GM19324 (cell line): Measurements from ENCODE around the gene GPAT2.
A peak's percentile ranks its signal among the peaks of the same experiment; 100 is the strongest.
"Not testable (repeated sequence)": the region's sequence is repeated elsewhere in the genome, so short reads cannot be mapped to it uniquely, and the experiment has no call there.

Source experiments
- ATAC-seq: cut with Tn5 transposase; IDR thresholded peaks from one replicate; pipeline ENCODE4 v1.9.1; 2021; ENCODE audit warnings: mild to moderate bottlenecking, moderate library complexity; ENCODE audit not compliant: unreplicated experiment, low FRiP score

GPAT2 gene

DNA sequence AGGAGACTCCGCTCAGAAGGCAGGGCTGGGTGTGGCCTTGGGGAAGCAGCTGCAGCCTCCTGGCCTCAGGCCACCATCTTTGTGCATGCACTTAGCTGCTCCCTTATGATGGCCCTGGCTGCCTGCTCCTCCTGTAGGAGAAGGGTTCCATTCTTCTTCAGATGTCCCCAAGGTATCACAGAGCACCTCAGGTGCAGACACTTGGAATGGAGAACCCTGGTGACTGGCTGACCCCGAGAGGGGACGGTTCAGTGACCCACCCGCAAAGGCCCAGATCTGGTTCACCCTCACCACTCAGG is 9.6 kb downstream of the GPAT2 start:
- no peak for ATAC-seq

DNA sequence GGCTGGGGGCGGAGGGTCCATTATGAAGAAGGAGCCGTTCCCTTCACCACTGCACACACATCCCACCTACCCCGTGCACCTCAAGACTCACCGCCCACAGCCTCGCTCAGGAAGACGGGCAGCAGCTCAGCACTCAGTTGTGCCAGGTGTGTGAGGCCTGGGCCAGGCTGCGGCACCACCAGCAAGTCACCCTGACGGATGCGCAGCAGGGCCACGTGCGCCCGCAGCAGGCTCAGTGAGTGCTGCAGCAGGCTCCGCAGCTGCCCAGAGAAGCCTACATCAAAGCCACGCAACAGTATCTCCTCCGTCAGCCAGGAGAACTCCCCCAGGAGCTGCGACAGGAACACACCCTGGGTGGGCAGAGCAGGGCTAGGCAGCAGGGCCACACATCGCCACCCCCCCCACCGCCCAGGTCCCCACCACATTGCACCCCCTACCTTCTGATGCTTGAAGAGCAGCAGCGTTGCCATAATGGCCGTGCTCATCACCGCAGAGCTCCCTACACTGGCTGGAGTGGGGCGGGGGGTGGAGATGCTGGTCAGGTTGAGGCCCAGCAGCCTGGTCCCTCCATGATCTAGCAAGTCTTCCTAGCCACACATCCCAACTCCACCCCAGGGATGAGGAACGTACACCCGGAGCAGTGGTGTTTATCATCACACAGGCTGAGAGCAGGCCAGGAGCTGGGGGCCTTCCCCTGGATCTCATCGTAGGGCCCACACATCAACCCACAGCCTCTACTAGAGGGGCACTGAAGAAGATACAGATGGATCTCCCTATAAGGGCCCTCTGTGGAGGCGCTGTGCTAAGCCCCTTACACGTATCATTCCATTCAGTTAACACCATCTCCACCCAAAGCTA is 10.2 kb downstream of the GPAT2 start:
- no peak for ATAC-seq

DNA sequence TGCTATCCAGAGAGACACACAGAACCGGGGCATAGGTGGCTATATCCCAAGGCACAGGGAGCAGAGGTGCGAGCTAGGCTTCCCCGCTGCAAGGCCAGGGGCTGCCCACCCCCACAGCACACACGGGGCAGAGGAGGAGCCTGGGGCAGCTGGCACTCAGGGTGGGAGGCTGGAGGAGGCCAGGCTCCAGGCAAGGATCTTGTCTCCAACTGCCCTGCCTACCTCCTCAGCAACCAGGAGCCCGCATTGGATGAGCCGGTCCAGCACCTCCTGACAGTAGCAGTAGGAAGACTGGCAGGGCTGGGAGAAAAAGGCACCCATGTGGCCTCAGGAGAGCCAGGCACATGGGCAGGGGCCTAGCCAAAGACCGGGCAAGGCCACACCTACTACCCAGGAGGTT is 11.0 kb downstream of the GPAT2 start:
- not testable (repeated sequence) for ATAC-seq

DNA sequence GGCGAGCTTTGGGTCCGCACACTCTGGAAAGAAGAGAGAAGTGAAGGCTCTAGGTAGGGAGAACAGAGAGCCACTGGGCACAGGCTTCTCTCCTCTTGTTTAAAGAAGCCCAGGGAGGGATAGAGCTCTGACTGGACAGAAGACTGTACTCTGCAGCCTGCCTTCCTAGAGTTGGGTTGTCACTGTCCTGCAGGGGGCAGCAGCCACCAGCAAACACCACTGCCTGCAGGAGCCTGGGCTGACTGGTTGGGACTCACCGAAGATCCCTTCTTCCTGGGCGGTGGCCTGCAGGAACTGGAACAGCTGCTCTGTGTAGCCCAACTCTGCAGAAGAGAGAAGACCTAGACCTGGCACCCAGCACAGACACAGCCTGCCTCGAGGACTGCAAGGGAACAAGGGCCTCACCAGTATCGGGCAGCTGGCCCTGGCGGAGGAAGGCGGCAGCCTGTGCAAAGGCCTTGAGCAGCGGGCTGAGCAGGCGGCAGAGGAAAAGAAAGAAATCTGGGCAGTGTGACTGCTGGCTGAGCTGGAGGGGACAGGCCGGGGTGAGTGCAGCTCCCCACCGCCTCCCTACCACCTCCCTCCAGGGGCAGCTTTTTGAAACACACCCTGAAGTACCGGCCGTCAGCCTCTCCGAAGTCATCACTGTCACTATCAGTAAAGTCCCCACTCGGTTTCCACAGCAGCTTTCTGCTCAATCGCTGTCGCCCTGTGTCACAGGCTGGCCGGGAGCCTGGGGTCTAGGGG is 11.8 kb downstream of the GPAT2 start:
- not testable (repeated sequence) for ATAC-seq

DNA sequence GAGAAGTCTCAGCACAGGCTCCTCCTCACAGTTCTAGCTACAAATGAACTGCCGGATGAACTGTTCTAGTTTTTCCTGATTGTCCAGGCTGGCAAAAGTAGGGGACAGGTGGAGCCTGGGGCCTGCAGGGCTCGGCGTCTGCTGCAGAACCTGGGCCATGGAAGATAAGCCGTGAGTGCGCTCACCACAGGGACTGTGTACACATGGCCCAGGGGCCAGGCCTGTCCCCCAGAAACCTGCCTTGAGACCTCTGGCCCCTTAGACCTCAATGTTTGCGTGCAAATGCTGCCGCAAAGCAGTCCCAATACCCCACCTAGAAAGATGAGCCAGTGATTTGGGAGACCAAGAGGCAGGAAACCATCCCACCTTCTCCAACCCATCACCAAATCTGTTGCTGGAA is 12.6 kb downstream of the GPAT2 start:
- not testable (repeated sequence) for ATAC-seq

DNA sequence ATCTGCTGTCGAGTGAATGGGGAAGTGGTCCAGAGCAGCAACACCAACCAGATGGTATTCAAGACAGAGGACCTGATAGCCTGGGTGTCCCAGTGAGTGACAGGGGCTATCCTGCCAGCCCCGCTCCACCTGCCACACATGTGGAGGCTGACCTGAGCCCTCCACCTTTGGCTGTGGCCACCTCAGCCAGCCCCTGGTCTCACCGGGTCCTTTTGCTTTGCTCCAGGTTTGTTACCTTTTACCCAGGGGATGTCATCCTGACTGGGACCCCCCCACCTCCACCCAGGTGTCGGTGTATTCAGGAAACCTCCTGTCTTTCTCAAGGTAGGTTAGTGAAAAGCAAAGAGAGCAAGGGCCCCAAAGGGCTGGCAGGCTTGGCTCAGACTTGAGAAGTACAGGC is 13.6 kb downstream of the GPAT2 start:
- not testable (repeated sequence) for ATAC-seq

DNA sequence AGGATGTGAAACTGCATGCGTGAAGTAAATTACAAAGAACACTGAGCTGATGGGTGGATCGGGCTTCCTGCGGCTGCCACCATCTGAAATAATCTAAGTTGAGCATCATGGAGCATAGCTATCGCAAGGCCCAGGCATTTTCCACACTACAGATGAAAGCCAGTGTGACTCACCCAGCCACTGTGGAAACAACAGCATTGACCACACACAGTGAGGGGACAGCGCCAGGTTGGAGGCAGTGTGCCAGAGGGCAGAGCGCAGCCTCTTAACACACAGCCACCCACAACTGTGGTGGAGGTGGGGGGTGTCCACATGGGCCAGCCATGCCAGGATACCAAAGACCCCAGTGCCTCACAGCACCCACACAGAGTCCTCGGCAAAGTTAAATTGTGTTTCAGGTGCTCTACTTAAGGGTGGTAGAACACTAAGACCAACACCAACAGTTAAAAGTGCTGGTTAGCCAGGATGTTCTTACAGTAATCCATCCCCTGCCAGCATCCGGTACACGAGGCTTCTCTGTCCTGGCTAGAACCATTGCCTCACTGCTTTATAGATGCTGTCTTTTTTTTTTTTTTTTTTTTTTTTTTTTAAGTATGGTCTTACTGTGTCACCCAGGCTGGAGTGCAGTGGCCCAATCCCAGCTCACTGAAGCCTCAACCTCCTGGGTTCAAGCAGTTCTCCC is 14.7 kb downstream of the GPAT2 start:
- not testable (repeated sequence) for ATAC-seq

DNA sequence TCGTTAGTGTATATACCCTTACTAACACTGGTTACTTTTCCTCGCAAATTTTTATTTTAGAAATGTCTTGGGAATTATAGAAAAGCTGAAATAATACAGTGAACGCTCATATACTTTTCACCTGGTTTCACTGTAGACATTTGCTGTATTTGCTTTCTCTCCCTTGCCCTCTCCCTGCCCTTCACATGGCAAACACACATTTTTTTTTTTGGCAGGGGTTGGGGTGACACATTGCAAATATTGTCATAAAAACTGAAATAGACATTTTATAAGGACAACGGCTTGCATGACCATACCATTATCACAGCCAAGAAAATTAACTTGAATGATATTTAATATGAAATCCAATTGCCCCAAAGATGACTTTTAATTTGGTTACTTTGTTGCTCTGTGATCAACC is 18.4 kb downstream of the GPAT2 start:
- not testable (repeated sequence) for ATAC-seq

DNA sequence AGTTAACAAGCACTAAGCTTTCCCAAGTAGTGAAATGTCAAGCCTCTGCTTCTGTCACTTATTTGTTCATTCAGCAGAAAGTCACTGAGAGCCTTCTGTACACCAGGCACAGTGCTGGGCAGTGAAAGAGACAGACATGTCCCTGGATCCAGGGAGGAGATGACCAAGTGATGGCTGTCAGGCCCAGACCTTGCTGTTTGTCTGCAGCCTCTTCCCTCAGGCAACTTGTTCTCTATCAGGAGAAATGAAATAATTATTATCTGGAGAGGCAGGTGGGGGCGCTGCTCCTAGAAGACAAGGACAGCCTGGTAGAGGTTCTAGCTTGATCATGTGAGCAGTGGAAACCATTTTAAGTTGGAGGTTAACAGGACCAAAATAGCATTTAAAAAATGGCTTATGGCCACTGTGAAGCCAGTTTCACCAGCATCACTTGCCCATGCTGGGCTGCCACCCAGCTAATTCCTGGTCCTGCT is 21.9 kb downstream of the GPAT2 start:
- ATAC-seq, result not testable (repeated sequence)

DNA sequence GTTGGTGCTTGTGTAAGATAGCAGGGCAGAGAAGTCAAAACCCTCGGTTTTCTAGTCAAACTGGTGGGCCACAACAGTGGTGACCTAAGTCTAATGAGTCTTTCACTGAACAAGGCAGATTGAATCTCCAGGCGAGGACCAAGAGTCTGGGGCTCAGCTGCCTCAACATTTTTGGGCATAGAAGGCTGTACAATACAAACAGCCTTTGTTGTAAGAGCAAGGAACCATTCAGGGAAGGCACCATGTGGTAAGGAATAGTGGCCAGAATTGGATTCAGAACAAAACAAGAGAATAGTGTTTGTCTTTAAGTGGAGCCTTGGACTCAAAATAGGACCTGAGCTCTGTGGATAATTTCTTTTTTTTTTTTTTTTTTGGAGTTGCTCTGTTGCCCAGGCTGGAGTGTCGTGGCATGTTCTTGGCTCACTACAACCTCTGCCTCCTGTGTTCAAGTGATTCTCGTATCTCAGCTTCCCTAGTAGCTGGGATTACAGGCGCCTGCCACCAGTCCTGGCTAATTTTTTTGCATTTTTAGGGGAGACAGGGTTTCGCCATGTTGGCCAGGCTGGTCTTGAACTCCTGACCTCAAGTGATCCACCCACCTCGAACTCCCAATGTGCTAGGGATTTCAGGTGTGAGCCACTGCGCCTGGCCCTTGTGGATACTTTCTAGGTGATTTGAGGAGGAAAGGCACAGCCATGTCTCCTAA is 22.5 kb downstream of the GPAT2 start:
- not testable (repeated sequence) for ATAC-seq

DNA sequence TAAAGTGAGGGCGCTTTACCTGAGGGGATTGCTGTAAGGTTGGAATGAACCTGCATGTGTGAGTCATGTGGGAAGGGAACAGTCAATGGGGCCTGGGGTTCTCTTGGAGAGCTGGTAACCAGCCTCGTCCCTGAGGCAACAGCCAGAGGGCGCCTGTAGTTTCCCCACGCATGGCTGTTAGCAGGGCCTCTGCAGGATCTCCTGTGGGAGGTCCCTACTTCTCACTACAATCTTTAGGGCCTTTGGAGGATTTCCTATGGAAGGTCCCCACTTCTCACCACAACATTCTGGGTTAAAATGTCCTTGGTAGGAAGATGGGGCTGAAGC is 23.6 kb downstream of the GPAT2 start:
- not testable (repeated sequence) for ATAC-seq

DNA sequence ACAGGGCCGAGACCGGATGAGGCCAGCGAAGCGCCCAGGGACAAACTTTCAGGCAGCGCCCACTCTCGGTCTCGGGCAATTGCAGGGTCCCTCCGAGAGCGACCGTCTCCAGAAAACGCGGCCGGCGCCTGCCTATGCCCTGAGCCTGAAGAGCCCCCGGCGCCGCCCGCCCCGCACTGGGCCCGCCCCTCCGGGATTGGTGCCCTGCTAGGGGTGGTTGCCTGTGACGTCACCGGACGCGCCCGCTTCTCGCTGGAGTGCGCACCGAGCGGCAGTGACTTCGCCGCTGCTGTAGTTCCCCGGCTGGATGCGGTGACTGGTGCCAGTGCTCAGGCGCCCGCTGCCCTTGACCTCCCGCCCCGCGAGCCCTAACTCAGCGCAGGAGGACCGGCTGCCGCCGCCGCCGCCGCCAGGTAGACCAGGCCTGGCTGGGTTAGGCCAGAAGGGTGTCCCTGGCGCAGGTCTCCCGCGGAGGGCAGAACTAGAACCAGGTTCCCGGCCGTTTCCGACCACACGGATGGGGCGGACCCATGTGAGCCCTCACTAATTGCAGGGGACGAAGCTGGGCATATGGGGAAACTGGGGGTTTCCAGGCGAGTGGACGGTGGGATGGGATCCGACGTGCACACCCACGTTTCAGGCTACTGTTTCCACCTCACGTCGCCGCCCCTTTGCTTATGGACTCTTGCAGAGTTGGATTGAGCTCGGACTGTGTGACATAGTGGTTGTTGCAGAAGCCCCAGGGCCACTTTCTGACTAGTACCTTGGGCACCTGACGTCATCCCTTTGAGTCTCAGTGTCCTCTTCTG is 24.2 kb downstream of the GPAT2 start:
- ATAC-seq, result peak; percentile 98

DNA sequence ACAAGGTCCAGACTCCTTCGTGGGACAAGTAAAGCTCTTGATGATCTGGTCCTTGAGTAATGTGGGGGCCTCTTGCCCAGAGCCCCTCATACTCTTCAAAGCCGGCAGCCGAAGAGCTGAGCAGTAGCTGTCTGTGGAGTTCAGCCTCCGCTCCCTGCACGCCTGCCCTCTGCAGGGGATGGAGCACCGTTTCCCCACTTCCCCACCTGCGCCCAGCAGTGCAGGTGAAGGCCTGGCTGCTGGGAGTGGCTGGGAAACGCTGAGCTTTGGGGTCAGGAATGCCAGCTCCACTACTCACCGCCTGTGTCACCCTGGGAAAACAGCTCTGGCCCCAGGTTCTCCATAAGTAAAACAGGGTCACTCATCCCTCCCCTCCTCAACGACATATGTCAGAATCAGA is 24.9 kb downstream of the GPAT2 start:
- not testable (repeated sequence) for ATAC-seq

DNA sequence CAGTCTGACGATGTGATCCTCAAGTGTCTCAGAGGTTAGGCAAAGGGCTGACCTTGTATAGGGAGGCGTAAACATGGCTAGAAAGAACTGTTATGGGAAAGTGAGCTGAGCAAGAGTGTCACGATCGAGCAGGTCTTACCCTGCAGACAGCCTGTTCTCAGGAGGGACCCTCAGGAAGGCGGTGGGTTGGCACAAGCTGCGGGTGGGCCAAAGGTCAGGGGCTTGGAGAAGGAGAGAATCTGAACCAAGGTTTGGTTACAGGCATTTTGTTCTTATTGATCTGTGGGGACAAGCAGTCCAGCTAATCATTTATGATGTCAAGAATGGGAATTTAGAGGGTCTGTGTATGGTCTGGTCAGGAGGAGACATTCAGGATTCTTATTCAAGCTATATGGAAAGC is 26.7 kb downstream of the GPAT2 start:
- not testable (repeated sequence) for ATAC-seq

DNA sequence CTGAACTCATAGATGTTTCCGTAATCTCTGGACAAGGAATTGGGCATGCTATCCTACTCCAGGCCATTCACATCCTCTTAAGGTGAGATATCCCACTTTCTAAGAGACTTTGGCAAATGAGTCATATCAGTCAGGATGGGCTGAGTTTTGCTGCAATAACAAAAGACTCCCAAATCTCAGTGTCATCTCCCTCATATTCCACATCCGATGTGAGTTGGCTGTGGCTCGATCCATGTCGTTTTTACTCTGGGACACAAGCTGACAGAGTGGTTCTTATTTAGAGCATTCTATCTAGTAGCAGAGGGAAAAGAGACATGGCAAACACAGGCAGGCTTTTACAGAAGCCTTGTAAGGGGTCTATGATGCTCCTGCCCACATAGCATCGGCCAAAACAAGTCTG is 28.5 kb downstream of the GPAT2 start:
- not testable (repeated sequence) for ATAC-seq

DNA sequence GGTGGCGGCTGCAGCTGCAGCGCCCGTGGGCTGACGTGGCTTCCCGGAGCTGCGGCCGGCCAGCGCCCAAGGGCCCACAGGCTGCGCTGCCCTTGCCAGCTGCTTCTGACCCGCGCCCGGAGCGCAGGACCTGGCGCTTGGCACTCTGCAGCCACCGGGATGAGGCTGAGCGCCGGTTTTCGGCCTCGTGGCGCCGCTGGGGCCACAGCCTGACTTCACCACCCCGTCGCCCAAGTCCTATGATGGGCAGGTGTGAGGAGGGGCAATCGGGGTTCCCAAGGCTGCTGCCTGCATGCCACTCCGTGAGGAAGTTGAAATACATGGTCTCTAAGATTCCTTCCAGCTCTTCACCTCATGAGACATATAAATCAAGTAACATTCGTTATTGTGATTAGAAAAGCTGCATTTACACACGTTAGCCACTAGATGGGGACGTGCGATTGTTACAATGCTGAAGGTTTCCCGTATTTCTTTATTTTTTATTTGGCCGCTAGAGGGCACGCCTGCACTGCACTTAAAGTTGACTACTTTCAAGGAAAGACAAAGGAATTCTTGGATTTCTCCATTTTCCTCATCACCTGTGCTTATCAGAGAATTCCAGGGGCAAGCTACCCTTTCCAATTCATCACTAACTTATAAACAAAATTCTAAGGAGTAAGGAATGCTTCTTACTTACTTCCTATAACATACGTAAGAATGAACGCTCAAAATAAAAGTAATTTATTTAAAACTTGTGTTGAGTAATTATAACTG is 42.0 kb downstream of the GPAT2 start:
- ATAC-seq, result peak; percentile 39

DNA sequence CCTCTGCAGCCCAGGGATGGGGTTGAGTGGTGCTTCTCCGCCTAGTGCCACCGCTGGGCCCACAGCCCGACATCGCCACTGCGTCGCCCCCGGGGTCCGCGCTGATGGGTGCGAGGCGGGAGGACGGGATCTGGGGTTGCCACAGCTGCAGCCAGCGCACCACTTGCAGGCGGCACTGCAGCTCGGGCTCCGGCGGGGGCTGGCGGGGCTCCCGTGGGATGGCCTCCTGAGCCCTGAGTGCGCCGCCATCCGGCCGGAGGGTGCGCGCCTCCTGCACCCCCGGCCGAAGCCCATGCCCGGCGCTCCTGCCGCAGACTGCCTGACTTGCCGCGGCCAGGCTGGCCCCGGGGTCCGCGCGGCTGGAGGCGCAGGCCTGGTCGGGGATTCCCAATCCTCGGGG is 42.6 kb downstream of the GPAT2 start:
- ATAC-seq, result peak; percentile 31

DNA sequence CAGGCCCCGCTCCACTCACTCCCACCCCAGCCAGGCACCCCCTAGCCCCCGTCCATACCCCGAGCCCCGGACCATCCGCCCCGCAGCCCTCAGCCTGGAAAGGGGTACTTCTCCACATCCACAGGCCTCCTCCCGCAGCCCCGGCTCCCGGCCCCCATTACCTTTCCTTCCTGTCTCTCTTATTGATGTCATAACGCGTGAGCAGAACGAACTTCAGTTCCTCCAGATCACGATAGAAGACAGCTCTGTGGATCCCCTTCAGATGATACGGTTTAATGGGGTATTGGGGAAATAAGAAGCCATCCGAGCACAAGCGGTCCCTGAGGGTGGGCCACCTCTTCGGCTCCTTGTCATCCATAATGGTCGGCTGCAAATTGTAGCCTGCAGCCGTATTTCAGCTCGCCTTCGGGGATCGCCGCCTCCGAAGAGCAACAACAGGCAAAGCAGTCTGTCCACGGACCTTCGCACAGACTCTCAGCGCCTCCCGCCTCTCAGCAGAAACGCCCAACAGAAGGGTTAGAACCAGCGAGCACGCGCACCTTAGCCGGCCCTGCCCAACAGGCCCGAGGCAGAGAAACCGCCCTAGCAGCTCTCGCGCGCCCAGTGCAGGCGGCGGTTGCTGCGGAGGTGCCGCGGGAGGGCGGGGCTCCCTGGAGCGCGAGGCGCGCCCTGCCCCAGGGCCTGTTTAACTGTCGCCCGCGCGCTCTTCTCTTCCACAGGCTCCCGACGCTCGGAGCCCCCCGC is 43.2 kb downstream of the GPAT2 start, which contains the start of gene ANKRD36C:
ANKRD36C (minus strand) TSS at position 474 of the 744 bp plus-strand sequence; CDS start at position 358, 116 bp downstream.
- peak; percentile 96 for ATAC-seq
